ENCODE data around the gene SAMD8. TPM values are rescaled to one million over a fixed set of nuclear protein-coding genes. Genes with fewer than 3 reads are reported as not detected.

The SAMD8 gene
- total RNA-seq, 4 donors from 2014 or later: 19.0 to 28.0 (median 27.5) TPM

GRCh38 chr10:75166623-75166972 is 55.1 kb downstream of the SAMD8 start:
- WGBS: 78% methylated on average over 1 of the region's 1 CpG

GRCh38 chr10:75168275-75168674 is 56.8 kb downstream of the SAMD8 start:
- DNase-seq (ENCODE audit: extremely low spot score): no peak
- H3K27me3 ChIP-seq: no peaks in the 10 kb centered on the region
- H3K9me3 ChIP-seq: no peaks in the 10 kb centered on the region
- no peak for TF ChIP-seq POLR2AphosphoS5 (IDR thresholded peaks at IDR 0.05)
- no peak for TF ChIP-seq POLR2A (IDR thresholded peaks at IDR 0.05; ENCODE audit: low read depth)
- no peak for TF ChIP-seq CTCF (IDR thresholded peaks at IDR 0.05)
- no peak for TF ChIP-seq EP300 (IDR thresholded peaks at IDR 0.05)
- peaks cover 6 to 48% (median 18%) of the 10 kb centered on the region in 4 donors for H3K36me3 ChIP-seq
- H3K4me1 ChIP-seq: peaks cover 16 to 23% (median 19%) of the 10 kb centered on the region in 4 donors
- no peak overlapping the region for H3K27ac ChIP-seq (replicated peaks in 1 of 4)
- intact Hi-C loops (cut with DNase I): no loop called here
- WGBS: 81% methylated on average over 6 of the region's 6 CpGs
- H3K4me3 ChIP-seq: no peak overlapping the region

More at GRCh38 chr10:75166623-75166972, 55.1 kb downstream of the SAMD8 start:
- no peak overlapping the region for H3K4me3 ChIP-seq
- H3K36me3 ChIP-seq: peaks cover 0 to 39% (median 14%) of the 10 kb centered on the region in 4 donors
- no peak overlapping the region for H3K27ac ChIP-seq (replicated peaks in 1 of 4)
- H3K4me1 ChIP-seq: peaks cover 16 to 23% (median 19%) of the 10 kb centered on the region in 4 donors
- DNase-seq (ENCODE audit: extremely low spot score): no peak
- no peaks in the 10 kb centered on the region for H3K9me3 ChIP-seq
- TF ChIP-seq POLR2A (IDR thresholded peaks at IDR 0.05; ENCODE audit: low read depth) (no peak), CTCF (IDR thresholded peaks at IDR 0.05) (no peak), POLR2AphosphoS5 (IDR thresholded peaks at IDR 0.05) (no peak), EP300 (IDR thresholded peaks at IDR 0.05) (no peak)
- no peaks in the 10 kb centered on the region for H3K27me3 ChIP-seq
- intact Hi-C loops (cut with DNase I): no loop called here

GRCh38 chr10:75170215-75170614 is 58.8 kb downstream of the SAMD8 start:
- no peak for TF ChIP-seq EP300 (IDR thresholded peaks at IDR 0.05)
- no peak for TF ChIP-seq POLR2A (IDR thresholded peaks at IDR 0.05; ENCODE audit: low read depth)
- no peak for TF ChIP-seq CTCF (IDR thresholded peaks at IDR 0.05)
- TF ChIP-seq POLR2AphosphoS5 (IDR thresholded peaks at IDR 0.05): no peak
- peaks cover 6 to 40% (median 15%) of the 10 kb centered on the region in 4 donors for H3K36me3 ChIP-seq
- H3K9me3 ChIP-seq: no peaks in the 10 kb centered on the region
- no peak overlapping the region for H3K4me3 ChIP-seq
- WGBS: 34% methylated on average over 1 of the region's 1 CpG
- peaks cover 16 to 23% (median 19%) of the 10 kb centered on the region in 4 donors for H3K4me1 ChIP-seq
- intact Hi-C loops (cut with DNase I): no loop called here
- H3K27ac ChIP-seq (replicated peaks in 1 of 4): no peak overlapping the region
- no peak for DNase-seq (ENCODE audit: extremely low spot score)
- no peaks in the 10 kb centered on the region for H3K27me3 ChIP-seq

- H3K9me3 ChIP-seq: no peaks in the 10 kb centered on the region
- no peaks in the 10 kb centered on the region for H3K27me3 ChIP-seq
- 100% methylated on average over 2 of the region's 2 CpGs for WGBS
- H3K4me1 ChIP-seq: peaks cover 5 to 13% (median 8%) of the 10 kb centered on the region in 4 donors
- no peak for TF ChIP-seq POLR2A (IDR thresholded peaks at IDR 0.05; ENCODE audit: low read depth)
- TF ChIP-seq POLR2AphosphoS5 (IDR thresholded peaks at IDR 0.05): no peak
- TF ChIP-seq CTCF (IDR thresholded peaks at IDR 0.05): no peak
- TF ChIP-seq EP300 (IDR thresholded peaks at IDR 0.05): no peak
- H3K4me3 ChIP-seq: no peak overlapping the region
- no peak for DNase-seq (ENCODE audit: extremely low spot score)
- no peak overlapping the region for H3K27ac ChIP-seq (replicated peaks in 1 of 4)
- peaks cover 0 to 42% (median 19%) of the 10 kb centered on the region in 4 donors for H3K36me3 ChIP-seq
- intact Hi-C loops (cut with DNase I): no loop called here
These were observed 63.6 kb downstream of the SAMD8 start for GRCh38 chr10:75175046-75175445.

- Histone ChIP-seq H3K4me3 (no peak overlapping the region), H3K36me3 (peaks cover 0 to 42% (median 19%) of the 10 kb centered on the region in 4 donors), H3K4me1 (peaks cover 10 to 16% (median 11%) of the 10 kb centered on the region in 4 donors), H3K27me3 (no peaks in the 10 kb centered on the region), H3K9me3 (no peaks in the 10 kb centered on the region), H3K27ac (replicated peaks in 1 of 4) (no peak overlapping the region)
- WGBS: 91% methylated on average over 6 of the region's 6 CpGs
- intact Hi-C loops (cut with DNase I): no loop called here
- no peak for DNase-seq (ENCODE audit: extremely low spot score)
- TF ChIP-seq POLR2AphosphoS5 (IDR thresholded peaks at IDR 0.05): no peak
- no peak for TF ChIP-seq CTCF (IDR thresholded peaks at IDR 0.05)
- no peak for TF ChIP-seq POLR2A (IDR thresholded peaks at IDR 0.05; ENCODE audit: low read depth)
- no peak for TF ChIP-seq EP300 (IDR thresholded peaks at IDR 0.05)
These were observed 64.6 kb downstream of the SAMD8 start for GRCh38 chr10:75176046-75176445.

Measured in esophagus muscularis mucosa (tissue), 4 donors.